HL-60 (cell line): ENCODE measurements around the gene MSN.
A peak's percentile ranks its signal among the peaks of the same experiment; 100 is the strongest.

Experiments used
- DNase-seq, 2 experiments: peaks; one replicate each; pipeline ENCODE4 v3.0.0-alpha.2; 2010 to 2020; ENCODE audit warnings: low read depth in 1 of 2, low spot score in 1 of 2
- H3K27ac ChIP-seq: fragments of 250-450 bp; sonication (Bioruptor Pico); replicated peaks from 2 replicates; pipeline ENCODE4 v1.5.1; 2020; ENCODE audit warnings: mild to moderate bottlenecking, moderate library complexity
- H3K27me3 ChIP-seq: fragments of 250-450 bp; sonication (Bioruptor Pico); 2 replicates; pipeline ENCODE4 v1.5.1; 2021; ENCODE audit warnings: mild to moderate bottlenecking, moderate library complexity; ENCODE audit not compliant: insufficient read depth, poor library complexity, severe bottlenecking
- H3K4me3 ChIP-seq: replicated peaks from 2 replicates; pipeline ENCODE4 v1.5.1; 2011; ENCODE audit warnings: mild to moderate bottlenecking, control low read depth, low read length; ENCODE audit not compliant: insufficient read depth
- CTCF ChIP-seq: IDR thresholded peaks from one replicate; pipeline ENCODE4 v1.5.1; 2011; ENCODE audit warnings: low read length, control low read depth, inconsistent platforms; ENCODE audit not compliant: insufficient read depth
- GABPA ChIP-seq: IDR thresholded peaks from 2 replicates; pipeline ENCODE4 v1.6.1; 2012; ENCODE audit warnings: low read depth
- POLR2AphosphoS5 ChIP-seq: IDR thresholded peaks from 2 replicates; pipeline ENCODE4 v1.6.1; 2012; ENCODE audit warnings: low read depth
- REST ChIP-seq: IDR thresholded peaks from 2 replicates; pipeline ENCODE4 v1.6.1; 2012; ENCODE audit warnings: low read depth; ENCODE audit not compliant: insufficient replicate concordance
- SPI1 ChIP-seq: IDR thresholded peaks from 2 replicates; pipeline ENCODE4 v1.6.1; 2012; ENCODE audit warnings: low read depth, mild to moderate bottlenecking, borderline replicate concordance

The MSN gene

GRCh38 chrX:65685112-65685511 lies 17.7 kb downstream of the MSN start:
- no peak for DNase-seq

GRCh38 chrX:65686236-65686635 lies 18.8 kb downstream of the MSN start:
- peak in 1 of 2 experiments; percentile 32 for DNase-seq
- TF ChIP-seq POLR2AphosphoS5 (no peak), CTCF (no peak), GABPA (no peak), REST (no peak), SPI1 (no peak)
- Histone ChIP-seq H3K4me3 (no peak overlapping the region), H3K27me3 (no peaks in the 10 kb centered on the region), H3K27ac (peak overlapping the region; percentile 27)

More at GRCh38 chrX:65685112-65685511, 17.7 kb downstream of the MSN start:
- Histone ChIP-seq H3K4me3 (no peak overlapping the region), H3K27me3 (no peaks in the 10 kb centered on the region), H3K27ac (no peak overlapping the region)
- TF ChIP-seq GABPA (no peak), REST (no peak), SPI1 (no peak), CTCF (no peak), POLR2AphosphoS5 (no peak)

GRCh38 chrX:65687367-65687766 lies 19.9 kb downstream of the MSN start:
- no peak for DNase-seq
- H3K27ac ChIP-seq = peak overlapping the region; percentile 35
- no peaks in the 10 kb centered on the region for H3K27me3 ChIP-seq
- H3K4me3 ChIP-seq = no peak overlapping the region
- TF ChIP-seq CTCF (no peak), SPI1 (no peak), REST (no peak), POLR2AphosphoS5 (no peak), GABPA (no peak)
